Breast epithelium (tissue), 3 donors: ENCODE data around the gene FBXL4.

ENCODE experiments used
- CTCF ChIP-seq, 3 donors: fragments of 450-650 bp; IDR thresholded peaks; one replicate each; pipeline ENCODE4 v1.5.1; 2016 to 2017; ENCODE audit warnings: antibody characterized with exemption in 3 of 3, mild to moderate bottlenecking in 3 of 3, moderate library complexity in 3 of 3
- POLR2A ChIP-seq: fragments of 450-650 bp; IDR thresholded peaks from one replicate; pipeline ENCODE4 v1.6.1; 2016; ENCODE audit warnings: antibody characterized with exemption, mild to moderate bottlenecking, moderate library complexity
- POLR2AphosphoS5 ChIP-seq, 3 donors: sonication (generic); formaldehyde crosslinking; IDR thresholded peaks; one replicate each; pipeline ENCODE4 v1.6.1; 2017; ENCODE audit warnings: antibody characterized with exemption in 3 of 3

- TF ChIP-seq CTCF (IDR thresholded peaks at IDR 0.05) (no peak), POLR2A (no peak), POLR2AphosphoS5 (IDR thresholded peaks at IDR 0.05) (no peak)
These were observed 23.6 kb upstream of the FBXL4 start for GRCh38 chr6:98971303-98971702.
